ENCODE measurements around the gene MBOAT7.
"Not testable (repeated sequence)": the region's sequence is repeated elsewhere in the genome, so short reads cannot be mapped to it uniquely, and the experiment has no call there.

MBOAT7 gene

GRCh38 chr19:54186934-54187381 lies 2.4 kb downstream of the MBOAT7 start:
- DNase-seq = no peak

- no peak for DNase-seq
These were observed 3.0 kb downstream of the MBOAT7 start for GRCh38 chr19:54186351-54186750.

- DNase-seq = no peak
These were observed 5.9 kb downstream of the MBOAT7 start for GRCh38 chr19:54183431-54183830.

- not testable (repeated sequence) for DNase-seq
These were observed 7.5 kb downstream of the MBOAT7 start for GRCh38 chr19:54181894-54182293.

GRCh38 chr19:54180691-54181091 lies 8.7 kb downstream of the MBOAT7 start:
- DNase-seq = no peak

GRCh38 chr19:54179921-54180461 lies 9.4 kb downstream of the MBOAT7 start:
- no peak for DNase-seq

- no peak for DNase-seq
These were observed 10.0 kb downstream of the MBOAT7 start for GRCh38 chr19:54179262-54179852.

- no peak for DNase-seq
These were observed 10.7 kb downstream of the MBOAT7 start for GRCh38 chr19:54178581-54179261.

- DNase-seq = no peak
These were observed 15.2 kb downstream of the MBOAT7 start for GRCh38 chr19:54173951-54174834.

- DNase-seq = no peak
These were observed 16.1 kb downstream of the MBOAT7 start for GRCh38 chr19:54173359-54173699.

- peak in 1 of 2 experiments; percentile 24 for DNase-seq
These were observed 16.7 kb downstream of the MBOAT7 start, which contains the start of gene TMC4 for GRCh38 chr19:54172471-54173358. TSS of gene TMC4 (minus strand) at chr19:54173160. CDS start at chr19:54173117, 43 bp downstream.

- not testable (repeated sequence) for DNase-seq
These were observed 17.5 kb downstream of the MBOAT7 start for GRCh38 chr19:54171736-54172431.

- DNase-seq = no peak
These were observed 20.1 kb downstream of the MBOAT7 start for GRCh38 chr19:54169149-54169740.

GRCh38 chr19:54168174-54168917 lies 21.0 kb downstream of the MBOAT7 start:
- DNase-seq = peak; percentile 98

GRCh38 chr19:54165222-54165621 lies 24.2 kb downstream of the MBOAT7 start:
- DNase-seq = no peak

GRCh38 chr19:54164369-54165068 lies 24.9 kb downstream of the MBOAT7 start:
- peak; percentile 81 for DNase-seq

GRCh38 chr19:54162884-54163283 lies 26.5 kb downstream of the MBOAT7 start:
- no peak for DNase-seq

- DNase-seq = peak; percentile 86 to 87
These were observed 27.1 kb downstream of the MBOAT7 start for GRCh38 chr19:54162241-54162805.

GRCh38 chr19:54160854-54161253 lies 28.5 kb downstream of the MBOAT7 start:
- DNase-seq = no peak
